Stimulated activated CD4-positive, alpha-beta T cell treated with anti-CD3 and anti-CD28 coated beads, Interleukin-2, amount 100 ng/mL, for 4 hours (primary cell): Measurements from ENCODE around the gene WWTR1.

Source experiments
- DNase-seq: peaks from one replicate; pipeline ENCODE4 v3.0.0-alpha.2; 2020; ENCODE audit warnings: low read depth

Gene WWTR1

GRCh38 chr3:149657926-149658743, at the start of gene WWTR1:
Gene WWTR1, minus strand, starts transcription at chr3:149658025. Its CDS starts 719 bp downstream, at chr3:149657306.
- DNase-seq, result no peak

GRCh38 chr3:149706905-149707304, 49.1 kb upstream of the WWTR1 start:
- DNase-seq, result no peak

DNA sequence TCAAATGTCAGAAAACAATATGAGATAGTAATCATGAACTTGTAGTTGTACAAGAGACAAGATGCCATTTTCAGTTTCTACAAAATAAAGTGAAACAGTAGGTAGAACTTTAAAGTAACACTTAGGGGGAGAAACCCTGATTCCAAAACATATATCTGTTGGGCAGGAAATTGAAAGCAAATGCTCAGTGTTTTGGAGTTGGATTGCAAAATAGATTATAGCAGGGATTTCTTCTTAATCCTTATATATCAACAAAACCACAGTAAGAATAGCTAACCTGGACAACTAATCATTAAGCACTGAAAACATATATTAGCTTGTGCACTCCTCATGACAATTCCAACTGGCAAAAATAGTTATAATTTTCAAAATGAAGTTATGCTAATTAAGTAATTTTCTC, 47.6 kb upstream of the WWTR1 start:
- DNase-seq, result no peak

GRCh38 chr3:149703466-149703865, 45.6 kb upstream of the WWTR1 start:
- no peak for DNase-seq

DNA sequence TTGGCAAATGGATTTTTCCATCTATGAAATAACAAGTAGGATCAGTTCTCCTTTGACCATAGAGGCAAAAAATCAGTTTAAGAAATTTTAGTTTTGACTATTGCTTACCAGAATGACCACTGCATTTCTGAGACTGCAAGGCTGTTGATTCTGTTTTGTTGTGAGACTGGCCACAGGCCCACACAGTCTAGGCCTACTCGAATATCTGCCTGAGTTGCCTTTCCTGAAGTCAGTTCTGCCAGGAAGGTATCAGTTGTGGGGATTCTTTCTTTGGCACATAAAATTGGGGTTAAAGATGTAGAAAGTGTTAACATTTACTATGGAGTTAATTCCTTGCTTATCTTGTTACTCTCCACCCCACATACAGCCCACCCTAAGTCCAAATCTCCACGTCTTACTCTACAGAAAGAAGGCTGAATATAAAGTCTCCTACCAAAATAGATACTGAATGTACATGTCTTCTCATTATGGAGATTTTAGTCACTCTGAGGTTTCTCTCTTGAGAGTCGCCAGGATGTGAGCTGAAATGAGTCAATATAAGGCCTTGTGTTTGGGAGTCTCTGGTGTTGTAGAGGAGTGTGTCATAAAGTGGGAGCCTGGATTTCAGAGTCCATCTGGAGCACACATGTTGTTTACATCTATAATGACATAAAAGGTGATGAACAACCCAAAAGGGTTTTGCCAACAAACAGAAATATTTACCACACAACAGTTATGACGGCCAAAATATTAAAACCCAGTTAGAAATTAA, 45.0 kb upstream of the WWTR1 start:
- DNase-seq, result no peak

GRCh38 chr3:149701977-149702350, 44.1 kb upstream of the WWTR1 start:
- DNase-seq, result no peak

GRCh38 chr3:149701206-149701976, 43.6 kb upstream of the WWTR1 start:
- no peak for DNase-seq

- no peak for DNase-seq
Measured at GRCh38 chr3:149688122-149688757, 30.4 kb upstream of the WWTR1 start.

DNA sequence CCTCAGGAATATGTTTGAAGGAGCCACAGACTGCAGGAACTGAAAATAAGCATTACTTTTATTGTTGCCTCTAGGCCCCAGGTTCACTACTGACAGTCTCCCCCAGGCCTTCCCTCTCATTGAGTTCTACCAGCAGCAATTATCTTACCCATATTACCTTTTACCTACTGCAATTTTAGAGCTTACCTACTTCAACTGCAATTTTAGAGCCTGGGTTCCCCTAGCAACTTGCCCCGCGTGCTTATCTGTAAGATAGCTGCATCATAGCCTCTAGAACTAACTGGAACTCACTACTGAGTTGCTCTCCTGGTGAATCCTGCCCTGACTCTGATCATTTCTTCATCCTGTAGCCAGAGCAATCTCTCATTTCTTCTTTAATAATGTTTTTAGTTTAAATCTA, 29.2 kb upstream of the WWTR1 start:
- DNase-seq, result no peak

- no peak for DNase-seq
Measured at GRCh38 chr3:149678351-149678950, 20.6 kb upstream of the WWTR1 start.

DNA sequence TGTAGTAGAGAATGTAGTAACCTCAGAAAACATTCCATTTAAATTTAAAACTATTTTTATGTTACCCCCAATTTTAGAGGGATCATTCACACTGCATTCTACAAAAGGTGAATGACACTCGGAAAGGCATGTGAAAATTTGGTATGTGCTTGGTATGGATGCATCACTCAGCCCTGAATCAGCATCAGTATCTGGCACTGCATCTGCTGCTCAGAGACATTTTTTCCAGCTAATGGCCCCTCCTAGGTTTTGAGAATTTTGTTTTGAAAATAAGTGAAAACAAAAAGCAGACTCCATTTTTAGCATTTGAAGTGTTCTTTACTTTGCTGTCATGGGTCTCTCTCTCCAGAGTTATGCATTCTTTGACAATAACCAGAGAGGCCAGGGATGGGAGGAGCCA, 15.6 kb upstream of the WWTR1 start:
- DNase-seq, result no peak

GRCh38 chr3:149670742-149671492, 13.1 kb upstream of the WWTR1 start:
- DNase-seq, result no peak

GRCh38 chr3:149667576-149667975, 9.8 kb upstream of the WWTR1 start:
- no peak for DNase-seq

DNA sequence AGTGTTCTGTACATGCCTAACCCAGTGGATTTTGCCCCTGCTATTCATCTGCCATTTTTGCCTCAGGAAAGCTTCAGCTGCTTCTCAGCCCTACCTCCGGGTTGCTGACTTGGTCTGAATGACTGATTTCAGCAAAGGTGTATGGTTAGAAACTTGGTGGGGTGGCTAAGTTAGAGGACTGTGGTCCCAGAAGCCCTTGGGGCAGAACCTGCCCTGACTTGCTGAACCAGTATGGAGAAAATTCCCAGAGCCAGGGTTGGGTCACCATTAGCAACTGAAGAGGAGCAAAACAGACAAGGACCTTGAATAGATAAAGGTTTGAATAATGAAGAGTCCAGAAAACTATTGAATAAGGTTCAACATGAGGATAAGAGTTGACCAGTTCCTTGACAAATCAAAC, 6.1 kb upstream of the WWTR1 start:
- DNase-seq, result no peak

DNA sequence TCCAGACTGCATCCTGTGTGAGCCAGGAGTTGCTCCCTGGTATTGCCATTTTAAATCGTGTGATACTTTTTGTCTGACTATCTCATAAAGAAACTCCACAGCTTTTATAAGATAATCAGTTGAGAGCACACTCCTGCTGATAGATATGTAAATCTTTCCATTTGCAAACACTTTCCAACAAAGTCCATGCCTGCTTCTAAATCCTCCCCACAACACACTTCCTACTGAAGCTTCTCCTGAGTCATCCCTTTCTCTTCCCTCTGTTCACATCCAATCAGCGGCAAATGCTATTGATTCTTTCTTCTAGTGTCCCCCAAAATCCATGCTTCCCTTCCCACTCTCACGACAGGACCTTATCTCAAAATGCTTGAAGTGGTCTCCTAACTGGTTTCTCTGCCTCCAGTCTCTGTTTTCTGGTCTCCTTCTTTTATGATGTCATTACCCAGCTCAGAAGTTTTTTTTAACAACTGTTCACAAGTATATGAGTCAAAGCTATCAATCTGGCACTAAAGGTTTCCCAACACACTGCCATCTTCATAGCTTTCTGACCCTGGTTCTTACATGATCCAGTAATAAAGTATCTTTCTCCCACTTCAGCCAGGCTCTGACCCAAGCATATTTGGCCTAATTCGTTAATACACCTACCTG, 4.5 kb upstream of the WWTR1 start:
- DNase-seq, result no peak

GRCh38 chr3:149660462-149660861, 2.6 kb upstream of the WWTR1 start:
- DNase-seq, result no peak

DNA sequence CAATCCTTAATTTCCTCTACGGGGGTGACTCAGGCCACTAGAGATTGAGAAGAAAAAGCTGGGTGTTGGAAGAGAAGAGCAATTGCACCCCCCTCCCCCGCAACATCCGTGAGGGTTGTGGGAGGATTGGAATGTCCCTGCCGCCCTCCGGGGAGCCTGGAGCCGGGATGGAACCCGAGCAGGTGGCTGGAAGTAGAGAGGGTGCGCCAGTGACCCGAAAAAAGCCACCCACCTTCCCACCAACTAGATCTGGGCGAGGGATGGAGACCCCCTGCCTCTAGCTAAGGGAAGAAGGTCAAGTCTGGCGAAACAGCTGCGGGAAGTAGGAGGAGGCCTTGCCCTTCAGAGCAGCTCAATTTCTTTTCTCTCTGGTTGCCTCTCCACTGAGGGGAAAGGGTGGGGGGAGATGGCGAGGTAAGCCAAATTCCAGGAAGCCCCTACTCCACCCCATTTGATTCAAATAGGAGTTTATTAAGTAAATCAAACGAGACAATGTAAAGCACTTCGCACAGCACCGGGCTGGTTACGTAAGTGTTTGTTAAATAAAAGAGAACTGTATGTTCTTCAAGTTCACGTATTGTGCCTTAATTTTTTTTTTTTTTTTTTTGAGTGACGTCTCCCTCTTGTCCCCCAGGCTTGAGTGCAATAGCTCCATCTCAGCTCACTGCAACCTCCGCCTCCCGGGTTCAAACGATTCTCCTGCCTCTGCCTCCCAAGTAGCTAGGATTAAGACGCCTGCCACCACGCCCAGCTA, 1.1 kb upstream of the WWTR1 start:
- no peak for DNase-seq

- DNase-seq, result no peak
Measured at GRCh38 chr3:149657321-149657925, 402 bp downstream of the WWTR1 start.

DNA sequence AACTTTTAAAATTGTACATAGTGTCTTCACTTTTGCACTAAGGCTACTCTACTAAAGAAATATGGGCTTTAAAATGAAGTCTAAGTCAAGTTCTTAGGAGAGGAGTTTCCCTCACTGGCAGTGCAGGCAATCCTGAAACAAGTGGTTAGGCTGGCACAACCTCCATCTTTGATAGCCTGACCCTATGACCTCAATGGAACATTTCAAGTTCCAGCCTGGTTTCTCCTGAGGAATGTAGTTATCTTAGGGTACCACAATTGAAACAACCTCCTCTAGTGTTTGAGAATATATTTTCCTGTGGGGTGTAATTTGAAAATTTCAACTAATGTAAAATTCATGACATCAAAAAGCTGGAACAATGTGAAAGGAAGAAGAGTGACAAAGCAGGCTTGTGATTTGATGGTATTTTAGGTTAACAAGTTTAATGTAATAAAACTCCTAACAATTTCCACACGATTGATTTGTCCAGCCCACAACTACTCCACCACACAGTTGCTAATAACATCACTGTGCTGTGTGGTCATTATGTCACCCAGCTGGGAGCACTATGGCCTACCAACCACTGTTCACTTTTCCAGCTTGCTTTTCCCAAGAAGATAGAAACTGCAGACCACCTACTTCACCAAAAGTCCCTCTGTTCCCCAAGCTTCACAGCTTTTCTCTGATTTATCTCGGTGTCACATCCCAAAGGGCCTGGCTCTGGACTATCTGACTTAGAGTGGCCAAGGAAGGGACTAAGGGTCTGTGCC, 1.8 kb downstream of the WWTR1 start:
- DNase-seq, result no peak
